H1 (cell line): ENCODE data around the gene SSU72. TPM values are rescaled to one million over a fixed set of nuclear protein-coding genes. Genes with fewer than 3 reads are reported as not detected.

Source experiments
- CTCF ChIP-seq, 3 experiments: IDR thresholded peaks; 1 replicate in 2 of 3; 2 replicates in 1 of 3; pipeline versions ENCODE4 v1.5.1 to v1.6.1; 2011; ENCODE audit warnings: low read length in 3 of 3, mild to moderate bottlenecking in 3 of 3, inconsistent platforms in 2 of 3, low read depth in 1 of 3, moderate library complexity in 1 of 3; ENCODE audit not compliant: insufficient read depth in 1 of 3; ENCODE audit errors: control extremely low read depth in 1 of 3
- RAD21 ChIP-seq, 2 experiments: IDR thresholded peaks in 1 of 2; conservative IDR thresholded peaks in 1 of 2; 2 replicates each; pipeline ENCODE4 v1.6.1; 2011; ENCODE audit warnings: low read depth in 2 of 2, low read length in 2 of 2, improper control_type of control experiment in 1 of 2, inconsistent platforms in 1 of 2, mild to moderate bottlenecking in 1 of 2, moderate library complexity in 1 of 2
- polyA plus RNA-seq, 7 experiments: library from polyadenylated mRNA; depleted of rRNA in 3 of 7; stranded (reverse) in 5 of 7; unstranded in 2 of 7; fragments of >200 nt in 5 of 7; fragments of 200-250 nt in 2 of 7; gene quantifications; 1 replicate in 5 of 7; 2 replicates in 1 of 7; 4 replicates in 1 of 7; pipeline versions ENCODE4 v1.2.1 to v1.2.3, GENCODE V29; 2011 to 2013; ENCODE audit warnings: missing spikeins in 2 of 7, mixed read lengths in 2 of 7
- total RNA-seq: library from RNA; stranded (reverse); fragmentation: NEBNext Ultra II Directional; extraction: Animal tissue kit (Norgen Biotek cat#: 25700); gene quantifications from 2 replicates; pipeline ENCODE4 v1.2.1, GENCODE V29; 2021

SSU72 gene
- total and polyA plus RNA-seq, 2 of the 8 experiments (the other 6 are each of a cell fraction or from before 2014, with no cell fraction given): 110 to 165 TPM

- TF ChIP-seq CTCF (IDR thresholded peaks at IDR 0.05; ENCODE audit: control extremely low read depth in 1 of 3, insufficient read depth in 1 of 3, low read depth in 1 of 3, low read length in 3 of 3) (no peak), RAD21 (IDR thresholded peaks at IDR 0.05 in 1 of 2, conservative IDR thresholded peaks at IDR 0.05 in 1 of 2; ENCODE audit: low read depth in 2 of 2, low read length in 2 of 2) (no peak)
Measured at GRCh38 chr1:1616838-1617237, 42.2 kb upstream of the SSU72 start (continued).
